TTC549 (cell line): Measurements from ENCODE around the gene BPIFB2.
"Not testable (repeated sequence)": the region's sequence is repeated elsewhere in the genome, so short reads cannot be mapped to it uniquely, and the experiment has no call there.

Experiments used
- FAIRE-seq: peaks from 2 replicates; lab custom pipeline; 2012; peaks lifted over from hg19 to GRCh38; lab: Jason Lieb, UNC

BPIFB2 gene, protein sequence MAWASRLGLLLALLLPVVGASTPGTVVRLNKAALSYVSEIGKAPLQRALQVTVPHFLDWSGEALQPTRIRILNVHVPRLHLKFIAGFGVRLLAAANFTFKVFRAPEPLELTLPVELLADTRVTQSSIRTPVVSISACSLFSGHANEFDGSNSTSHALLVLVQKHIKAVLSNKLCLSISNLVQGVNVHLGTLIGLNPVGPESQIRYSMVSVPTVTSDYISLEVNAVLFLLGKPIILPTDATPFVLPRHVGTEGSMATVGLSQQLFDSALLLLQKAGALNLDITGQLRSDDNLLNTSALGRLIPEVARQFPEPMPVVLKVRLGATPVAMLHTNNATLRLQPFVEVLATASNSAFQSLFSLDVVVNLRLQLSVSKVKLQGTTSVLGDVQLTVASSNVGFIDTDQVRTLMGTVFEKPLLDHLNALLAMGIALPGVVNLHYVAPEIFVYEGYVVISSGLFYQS

GRCh38 chr20:33007376-33008335, at the start of gene BPIFB2:
TSS of gene BPIFB2 (plus strand) at chr20:33007704. CDS start at chr20:33008575, 871 bp downstream.
- FAIRE-seq: no peak

DNA sequence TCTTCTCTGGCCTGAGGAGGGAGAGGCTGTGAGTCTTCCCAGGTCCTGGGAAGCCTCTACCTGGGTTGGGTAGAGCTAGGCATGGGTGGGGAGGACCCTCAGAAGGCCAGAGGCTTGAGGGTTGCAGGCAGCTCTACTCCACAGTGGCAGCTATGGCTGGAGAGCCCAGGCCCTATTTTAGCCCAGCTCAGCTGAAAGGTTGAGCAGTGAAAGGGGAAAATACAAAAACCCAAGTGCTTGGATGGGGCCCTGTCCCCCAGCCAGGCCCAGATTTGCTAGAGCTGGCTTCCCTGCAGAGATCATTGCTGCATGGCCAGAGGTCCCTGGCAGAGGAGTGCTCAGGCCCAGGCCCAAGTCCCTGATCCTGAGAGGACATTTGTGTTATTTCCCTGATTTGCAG, 48.9 kb upstream of the BPIFB2 start:
- no peak for FAIRE-seq

DNA sequence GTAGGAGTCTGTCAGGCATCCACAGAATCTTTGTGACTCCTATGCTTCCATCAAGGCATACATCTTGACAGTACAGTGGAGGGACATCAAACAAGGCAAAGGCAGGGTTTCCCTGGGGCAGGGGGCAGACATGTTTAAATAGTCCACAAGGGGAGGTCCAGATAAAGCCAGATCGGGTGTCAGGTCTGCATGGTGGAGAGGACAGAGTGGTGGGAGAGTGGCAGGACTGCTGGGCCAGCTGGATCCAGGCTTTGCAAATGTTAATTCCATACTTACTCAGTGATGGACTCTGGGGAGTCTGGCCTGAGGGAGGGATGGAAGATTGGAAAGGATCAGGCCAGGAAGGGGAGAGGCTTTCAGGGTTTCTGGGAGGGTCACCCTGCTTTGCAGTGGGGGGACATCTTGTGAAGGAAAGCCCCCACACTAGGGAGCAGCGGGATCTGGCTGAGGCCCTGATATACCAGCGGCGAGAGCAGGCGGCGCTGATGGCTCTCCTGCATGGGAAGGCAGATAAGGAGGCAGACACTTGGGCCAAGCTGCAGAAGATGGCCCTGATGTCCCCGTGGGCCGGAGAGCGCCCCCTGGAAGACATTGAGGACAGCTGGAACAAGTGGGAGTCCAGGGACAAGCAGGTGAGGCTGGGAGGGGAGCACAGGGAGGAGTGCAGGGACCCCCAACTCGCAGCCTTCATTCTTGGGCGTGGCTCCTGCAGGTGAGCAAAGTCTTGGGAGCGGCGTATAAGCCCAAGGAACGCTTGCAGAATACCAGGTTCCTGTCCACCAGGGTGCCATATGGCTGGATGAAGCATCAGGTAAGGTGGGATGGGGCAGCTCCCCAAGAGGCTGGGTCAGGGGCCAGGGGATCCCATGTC, 47.9 kb upstream of the BPIFB2 start:
- no peak for FAIRE-seq

DNA sequence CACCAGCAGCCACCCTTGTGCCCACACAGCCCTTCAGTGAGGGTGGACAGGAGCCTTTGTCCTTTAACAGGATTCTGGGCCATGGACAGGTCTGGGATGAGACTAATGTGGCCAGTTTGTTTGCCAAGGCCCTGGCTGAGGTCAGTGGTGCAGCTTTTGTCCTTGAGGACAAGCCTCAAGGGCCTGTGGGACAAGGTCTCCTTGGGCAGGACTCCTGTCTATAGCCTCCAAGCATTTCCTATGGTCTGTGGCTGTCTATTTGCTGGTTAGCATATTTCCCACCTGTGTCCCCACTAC, 47.3 kb upstream of the BPIFB2 start:
- no peak for FAIRE-seq

- FAIRE-seq: no peak
These were observed 46.4 kb upstream of the BPIFB2 start for GRCh38 chr20:32960849-32961731.

DNA sequence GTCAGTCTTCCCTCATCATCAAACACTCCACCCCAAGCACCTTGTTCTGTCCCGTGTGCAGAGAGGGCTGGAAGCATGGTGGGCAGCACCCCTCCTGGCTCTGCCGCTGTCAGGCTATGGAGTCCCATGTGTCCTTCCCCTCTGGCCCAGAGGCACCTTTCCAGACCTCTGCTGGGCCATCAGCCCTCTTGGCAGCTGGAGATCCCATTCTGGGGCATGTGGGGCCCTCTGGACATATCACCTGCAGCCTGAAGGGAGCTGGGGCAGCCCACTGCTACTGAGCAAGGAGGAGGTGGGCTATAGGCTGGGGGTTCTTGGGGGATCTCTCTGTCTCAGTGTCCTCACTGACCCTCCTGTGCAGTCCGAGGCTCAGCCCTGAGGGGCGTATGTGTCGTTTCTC, 45.5 kb upstream of the BPIFB2 start:
- no peak for FAIRE-seq

DNA sequence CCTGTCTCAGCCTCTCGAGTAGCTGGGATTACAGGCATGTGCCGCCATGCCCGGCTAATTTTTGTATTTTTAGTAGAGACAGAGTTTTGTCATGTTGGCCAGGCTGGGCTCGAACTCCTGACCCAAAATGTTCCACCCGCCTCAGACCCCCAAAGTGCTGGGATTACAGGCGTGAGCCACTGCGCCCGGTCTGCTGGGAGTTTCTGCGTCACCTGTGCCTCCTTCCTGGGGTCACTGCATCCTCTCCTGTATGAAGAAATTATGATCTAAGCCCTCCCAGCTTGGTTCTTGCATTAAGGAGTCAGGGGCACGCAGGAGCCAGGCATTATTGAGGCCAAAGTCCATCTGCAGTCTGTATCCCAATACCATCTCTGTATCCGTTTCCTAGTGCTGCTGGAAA, 44.9 kb upstream of the BPIFB2 start:
- FAIRE-seq: not testable (repeated sequence)

DNA sequence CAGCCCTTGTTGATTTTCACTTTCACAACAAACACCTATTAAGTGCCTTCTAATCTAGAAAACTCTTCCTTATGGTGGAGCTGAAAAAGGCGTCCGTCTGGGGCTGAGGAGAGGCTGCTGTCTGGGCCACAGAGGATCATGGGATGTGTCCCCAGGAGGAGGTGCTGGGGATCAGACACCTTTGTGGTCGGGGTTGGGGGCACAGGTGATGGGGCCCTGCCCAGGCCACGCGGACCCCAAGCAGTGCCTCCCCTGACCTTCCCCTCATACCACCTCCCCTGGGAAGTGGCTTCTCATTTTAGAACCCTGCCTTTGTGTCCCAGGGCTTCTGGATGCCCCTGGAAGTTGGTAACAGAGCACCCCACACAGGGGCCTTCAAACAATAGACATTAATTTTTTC, 44.3 kb upstream of the BPIFB2 start:
- FAIRE-seq: no peak

- FAIRE-seq: no peak
These were observed 42.9 kb upstream of the BPIFB2 start for GRCh38 chr20:32964575-32964974.

DNA sequence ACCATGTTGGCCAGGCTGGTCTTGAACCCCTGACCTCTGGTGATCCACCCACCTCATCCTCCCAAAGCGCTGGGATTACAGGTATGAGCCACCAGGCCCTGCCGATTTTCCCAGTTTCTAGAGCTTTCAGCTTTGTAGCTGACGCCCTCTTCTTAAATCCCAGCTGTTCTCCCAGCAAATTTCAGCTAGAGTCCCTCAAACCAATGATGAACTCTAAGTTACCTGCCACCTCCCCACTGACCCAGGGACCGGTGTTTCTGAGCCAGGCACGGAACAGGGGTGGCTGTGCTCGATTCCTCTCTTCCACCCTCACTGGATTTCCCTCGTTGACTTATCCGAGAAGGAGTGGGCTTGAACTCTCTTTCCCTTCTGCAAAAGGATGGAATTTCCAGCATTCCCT, 42.4 kb upstream of the BPIFB2 start:
- no peak for FAIRE-seq

- FAIRE-seq: no peak
These were observed 41.7 kb upstream of the BPIFB2 start for GRCh38 chr20:32965581-32966373.

- no peak for FAIRE-seq
These were observed 41.1 kb upstream of the BPIFB2 start for GRCh38 chr20:32966382-32966781.

GRCh38 chr20:32966881-32967781, 40.4 kb upstream of the BPIFB2 start:
- no peak for FAIRE-seq

GRCh38 chr20:32967961-32968457, 39.5 kb upstream of the BPIFB2 start:
- no peak for FAIRE-seq

- FAIRE-seq: no peak
These were observed 38.8 kb upstream of the BPIFB2 start for GRCh38 chr20:32968478-32969241.

DNA sequence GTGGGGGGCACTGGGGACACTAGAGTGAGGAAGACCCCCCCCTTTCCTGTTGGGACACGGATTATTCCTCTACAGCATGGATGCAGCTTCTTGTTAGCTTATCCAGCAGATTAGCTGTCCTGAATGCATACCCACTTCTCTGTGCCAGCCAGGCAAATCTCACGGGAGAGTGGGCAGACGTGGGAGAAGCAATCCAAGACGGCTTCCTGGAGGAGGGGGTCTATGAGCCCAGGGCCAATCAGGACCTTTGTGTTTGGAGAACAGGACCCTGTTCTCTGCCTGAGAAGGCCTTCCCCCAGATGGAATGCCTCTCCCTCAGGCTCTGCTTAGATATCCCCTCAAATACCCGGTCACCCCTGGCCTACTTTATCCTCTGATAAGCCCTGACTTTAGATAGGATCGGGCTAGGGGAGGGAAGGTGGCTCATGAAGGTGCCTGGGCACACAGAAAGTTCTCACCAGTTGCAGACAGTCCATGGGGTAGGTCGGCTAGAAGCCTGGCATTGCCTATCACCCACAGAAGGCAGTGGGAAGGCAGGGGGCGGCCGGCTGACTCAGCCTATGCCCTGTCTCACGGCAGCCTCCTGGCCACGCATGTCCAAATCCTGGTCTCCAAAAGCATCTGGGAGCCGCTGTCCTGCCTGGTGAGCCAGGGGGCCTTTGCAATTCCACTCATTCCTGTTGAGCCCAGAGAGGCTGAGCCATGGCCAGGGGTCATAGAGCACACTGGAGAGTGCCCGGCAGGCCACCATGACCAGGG, 38.0 kb upstream of the BPIFB2 start:
- FAIRE-seq: no peak

- FAIRE-seq: no peak
These were observed 37.2 kb upstream of the BPIFB2 start for GRCh38 chr20:32970115-32970972.
